ENCODE data around the gene KIAA0825.

Gene KIAA0825

GRCh38 chr5:94623011-94623410 lies 4.6 kb upstream of the KIAA0825 start:
- DNase-seq (ENCODE audit: low read depth) = no peak
- in situ Hi-C loops (cut with HindIII; ENCODE audit: low sequenced_read_pairs) = no loop called here

GRCh38 chr5:94621763-94622162 lies 3.4 kb upstream of the KIAA0825 start:
- H3K4me3 ChIP-seq (ENCODE audit: low read depth, low read length) = no peak overlapping the region
- in situ Hi-C loops (cut with HindIII; ENCODE audit: low sequenced_read_pairs) = no loop called here
- DNase-seq (ENCODE audit: low read depth) = no peak
- TF ChIP-seq CTCF (IDR thresholded peaks at IDR 0.05; ENCODE audit: low read depth, low read length, missing control alignments) = no peak

More at GRCh38 chr5:94623011-94623410, 4.6 kb upstream of the KIAA0825 start:
- no peak for TF ChIP-seq CTCF (IDR thresholded peaks at IDR 0.05; ENCODE audit: low read depth, low read length, missing control alignments)
- H3K4me3 ChIP-seq (ENCODE audit: low read depth, low read length) = no peak overlapping the region

GRCh38 chr5:94620256-94620655 lies 1.9 kb upstream of the KIAA0825 start:
- DNase-seq (ENCODE audit: low read depth) = no peak
- in situ Hi-C loops (cut with HindIII; ENCODE audit: low sequenced_read_pairs) = no loop called here
- no peak for TF ChIP-seq CTCF (IDR thresholded peaks at IDR 0.05; ENCODE audit: low read depth, low read length, missing control alignments)
- H3K4me3 ChIP-seq (ENCODE audit: low read depth, low read length) = no peak overlapping the region

GRCh38 chr5:94618029-94618492 lies 343 bp downstream of the KIAA0825 start:
- H3K4me3 ChIP-seq (ENCODE audit: low read depth, low read length) = peak overlapping the region; percentile 83
- DNase-seq (ENCODE audit: low read depth) = no peak
- no peak for TF ChIP-seq CTCF (IDR thresholded peaks at IDR 0.05; ENCODE audit: low read depth, low read length, missing control alignments)
- in situ Hi-C loops (cut with HindIII; ENCODE audit: low sequenced_read_pairs) = no loop called here

- no peak overlapping the region for H3K4me3 ChIP-seq (ENCODE audit: low read depth, low read length)
- TF ChIP-seq CTCF (IDR thresholded peaks at IDR 0.05; ENCODE audit: low read depth, low read length, missing control alignments) = no peak
- no peak for DNase-seq (ENCODE audit: low read depth)
- in situ Hi-C loops (cut with HindIII; ENCODE audit: low sequenced_read_pairs) = no loop called here
Measured at GRCh38 chr5:94615862-94616261, 2.5 kb downstream of the KIAA0825 start.

GRCh38 chr5:94614156-94614805 lies 4.1 kb downstream of the KIAA0825 start:
- DNase-seq (ENCODE audit: low read depth) = no peak
- H3K4me3 ChIP-seq (ENCODE audit: low read depth, low read length) = no peak overlapping the region
- in situ Hi-C loops (cut with HindIII; ENCODE audit: low sequenced_read_pairs) = no loop called here
- TF ChIP-seq CTCF (IDR thresholded peaks at IDR 0.05; ENCODE audit: low read depth, low read length, missing control alignments) = no peak
